ENCODE measurements around the gene TTC28. TPM values are rescaled to one million over a fixed set of nuclear protein-coding genes. Genes with fewer than 3 reads are reported as not detected.

Gene TTC28
- total and polyA plus RNA-seq, 7 donors = 1.2 to 12.1 (median 3.5) TPM

DNA sequence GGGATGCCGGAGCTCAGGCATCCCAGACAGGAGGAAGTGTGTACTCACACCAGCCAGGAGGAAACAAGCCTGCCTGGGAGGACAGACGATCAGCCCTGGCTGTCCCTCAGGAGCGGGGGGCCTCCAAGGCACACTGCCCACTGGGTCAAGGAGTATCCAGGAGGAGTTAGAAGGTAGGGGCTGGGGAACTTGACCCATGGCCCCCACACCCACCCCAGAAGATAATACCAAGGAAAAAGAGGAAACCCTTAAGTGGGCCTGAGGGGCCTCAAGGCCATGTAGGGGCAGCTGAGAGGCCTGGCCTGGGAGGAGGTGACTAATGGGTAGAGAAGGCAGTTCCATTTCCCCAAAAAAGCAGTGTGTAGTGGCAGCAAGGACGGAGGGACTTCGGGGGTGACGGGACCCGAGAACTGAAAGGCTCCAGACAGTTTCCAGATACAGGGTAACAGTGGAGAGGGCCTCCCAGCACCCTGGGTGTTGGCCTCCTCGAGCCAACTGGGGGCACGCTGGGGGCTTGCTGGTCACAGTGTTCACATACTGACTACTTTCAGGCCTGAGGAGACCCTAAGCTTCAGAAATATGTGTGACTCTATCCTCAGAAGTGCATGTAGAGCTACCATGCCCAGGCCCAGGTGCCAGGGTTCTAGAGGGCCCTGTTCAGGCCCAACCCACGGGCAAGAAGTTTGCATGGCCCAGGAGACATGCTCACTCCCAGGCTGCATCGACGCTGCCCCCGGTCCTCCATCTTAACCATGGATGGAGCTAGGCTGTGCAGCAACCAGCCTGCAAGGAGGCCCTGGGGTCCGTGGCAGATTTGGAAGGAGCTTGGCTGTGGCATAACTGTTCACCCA lies 684.9 kb downstream of the TTC28 start:
- Histone ChIP-seq H3K4me1 (no peaks in the 10 kb centered on the region), H3K27me3 (ENCODE audit: insufficient read depth in 3 of 3, low read length in 2 of 3) (no peaks in the 10 kb centered on the region), H3K36me3 (ENCODE audit: insufficient read depth in 1 of 2, low read depth in 1 of 2) (peaks cover 0 to 43% of the 10 kb centered on the region in 2 donors), H3K4me3 (no peak overlapping the region), H3K27ac (no peak overlapping the region), H3K9me3 (no peaks in the 10 kb centered on the region)
- peak in 1 of 2 donors; percentile 50 for DNase-seq
- intact Hi-C loops (cut with DNase I) = no loop called here
- TF ChIP-seq, protein P1, sequence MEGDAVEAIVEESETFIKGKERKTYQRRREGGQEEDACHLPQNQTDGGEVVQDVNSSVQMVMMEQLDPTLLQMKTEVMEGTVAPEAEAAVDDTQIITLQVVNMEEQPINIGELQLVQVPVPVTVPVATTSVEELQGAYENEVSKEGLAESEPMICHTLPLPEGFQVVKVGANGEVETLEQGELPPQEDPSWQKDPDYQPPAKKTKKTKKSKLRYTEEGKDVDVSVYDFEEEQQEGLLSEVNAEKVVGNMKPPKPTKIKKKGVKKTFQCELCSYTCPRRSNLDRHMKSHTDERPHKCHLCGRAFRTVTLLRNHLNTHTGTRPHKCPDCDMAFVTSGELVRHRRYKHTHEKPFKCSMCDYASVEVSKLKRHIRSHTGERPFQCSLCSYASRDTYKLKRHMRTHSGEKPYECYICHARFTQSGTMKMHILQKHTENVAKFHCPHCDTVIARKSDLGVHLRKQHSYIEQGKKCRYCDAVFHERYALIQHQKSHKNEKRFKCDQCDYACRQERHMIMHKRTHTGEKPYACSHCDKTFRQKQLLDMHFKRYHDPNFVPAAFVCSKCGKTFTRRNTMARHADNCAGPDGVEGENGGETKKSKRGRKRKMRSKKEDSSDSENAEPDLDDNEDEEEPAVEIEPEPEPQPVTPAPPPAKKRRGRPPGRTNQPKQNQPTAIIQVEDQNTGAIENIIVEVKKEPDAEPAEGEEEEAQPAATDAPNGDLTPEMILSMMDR (IDR thresholded peaks at IDR 0.05) = no peak
- WGBS, 3 donors = 90 to 93% (median 92%) methylated on average over 14 of the region's 14 CpGs
- no peak for ATAC-seq

DNA sequence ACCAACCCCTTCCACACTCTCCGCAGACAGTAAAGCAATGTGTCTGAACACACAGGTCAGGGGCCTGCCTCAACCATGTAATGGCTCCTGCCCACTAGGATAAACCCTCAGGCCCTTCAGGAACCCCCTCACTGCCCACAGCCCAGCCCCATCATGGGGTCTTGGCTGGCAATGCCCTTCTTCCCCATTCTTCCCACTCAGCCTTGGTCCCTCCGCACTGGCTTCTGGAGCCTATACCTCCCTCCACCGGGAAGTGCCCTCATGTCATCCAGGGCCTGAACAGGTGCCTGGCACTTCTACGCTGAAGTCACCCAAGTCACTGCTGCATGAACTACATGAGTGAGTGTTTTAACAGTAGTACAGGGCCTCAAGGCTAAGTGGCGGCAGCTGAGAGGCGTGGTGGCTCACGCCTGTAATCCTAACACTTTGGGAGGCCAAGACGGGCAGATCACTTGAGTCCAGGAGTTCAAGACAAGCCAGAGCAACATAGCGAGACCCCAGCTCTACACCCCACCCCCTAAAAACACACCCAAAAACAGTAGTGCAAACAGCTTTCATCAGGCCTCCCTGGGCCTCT lies 685.8 kb downstream of the TTC28 start:
- Histone ChIP-seq H3K4me3 (no peak overlapping the region), H3K36me3 (ENCODE audit: insufficient read depth in 1 of 2, low read depth in 1 of 2) (peaks cover 0 to 38% of the 10 kb centered on the region in 2 donors), H3K4me1 (no peaks in the 10 kb centered on the region), H3K9me3 (no peaks in the 10 kb centered on the region), H3K27ac (no peak overlapping the region), H3K27me3 (ENCODE audit: insufficient read depth in 3 of 3, low read length in 2 of 3) (no peaks in the 10 kb centered on the region)
- WGBS, 3 donors = 83 to 88% (median 84%) methylated on average over 9 of the region's 9 CpGs
- ATAC-seq = no peak
- TF ChIP-seq, protein P1 (IDR thresholded peaks at IDR 0.05) = no peak
- intact Hi-C loops (cut with DNase I) = no loop called here
- DNase-seq = no peak

DNA sequence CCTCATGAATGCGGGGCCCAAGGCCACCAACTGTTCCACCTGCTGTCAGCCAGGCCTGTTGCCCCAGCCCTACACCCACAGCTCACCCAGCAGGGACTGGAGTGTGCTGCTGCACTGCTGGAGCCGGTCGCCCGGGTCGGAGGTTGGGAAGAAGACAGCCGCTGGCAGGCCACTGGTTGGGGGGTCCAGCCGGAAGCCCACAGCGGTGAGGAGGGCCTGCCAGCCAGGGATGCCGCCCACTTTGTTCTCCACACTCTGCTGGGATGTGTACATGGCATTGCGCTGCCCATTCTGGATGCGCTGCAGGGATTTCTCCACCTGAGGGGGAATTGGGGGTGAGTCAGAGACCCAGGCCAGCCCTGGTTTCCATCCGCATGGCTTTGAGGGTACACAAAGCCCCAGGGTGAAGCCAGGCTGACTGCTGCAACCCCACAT lies 686.4 kb downstream of the TTC28 start:
- no peak overlapping the region for H3K4me3 ChIP-seq
- no peak for DNase-seq
- intact Hi-C loops (cut with DNase I) = no loop called here
- H3K9me3 ChIP-seq = no peaks in the 10 kb centered on the region
- H3K27ac ChIP-seq = no peak overlapping the region
- ATAC-seq = no peak
- no peaks in the 10 kb centered on the region for H3K27me3 ChIP-seq (ENCODE audit: insufficient read depth in 3 of 3, low read length in 2 of 3)
- no peaks in the 10 kb centered on the region for H3K4me1 ChIP-seq
- WGBS, 3 donors = 97 to 98% (median 98%) methylated on average over 12 of the region's 12 CpGs
- TF ChIP-seq, protein P1 (IDR thresholded peaks at IDR 0.05) = no peak
- peaks cover 0 to 32% of the 10 kb centered on the region in 2 donors for H3K36me3 ChIP-seq (ENCODE audit: insufficient read depth in 1 of 2, low read depth in 1 of 2)

DNA sequence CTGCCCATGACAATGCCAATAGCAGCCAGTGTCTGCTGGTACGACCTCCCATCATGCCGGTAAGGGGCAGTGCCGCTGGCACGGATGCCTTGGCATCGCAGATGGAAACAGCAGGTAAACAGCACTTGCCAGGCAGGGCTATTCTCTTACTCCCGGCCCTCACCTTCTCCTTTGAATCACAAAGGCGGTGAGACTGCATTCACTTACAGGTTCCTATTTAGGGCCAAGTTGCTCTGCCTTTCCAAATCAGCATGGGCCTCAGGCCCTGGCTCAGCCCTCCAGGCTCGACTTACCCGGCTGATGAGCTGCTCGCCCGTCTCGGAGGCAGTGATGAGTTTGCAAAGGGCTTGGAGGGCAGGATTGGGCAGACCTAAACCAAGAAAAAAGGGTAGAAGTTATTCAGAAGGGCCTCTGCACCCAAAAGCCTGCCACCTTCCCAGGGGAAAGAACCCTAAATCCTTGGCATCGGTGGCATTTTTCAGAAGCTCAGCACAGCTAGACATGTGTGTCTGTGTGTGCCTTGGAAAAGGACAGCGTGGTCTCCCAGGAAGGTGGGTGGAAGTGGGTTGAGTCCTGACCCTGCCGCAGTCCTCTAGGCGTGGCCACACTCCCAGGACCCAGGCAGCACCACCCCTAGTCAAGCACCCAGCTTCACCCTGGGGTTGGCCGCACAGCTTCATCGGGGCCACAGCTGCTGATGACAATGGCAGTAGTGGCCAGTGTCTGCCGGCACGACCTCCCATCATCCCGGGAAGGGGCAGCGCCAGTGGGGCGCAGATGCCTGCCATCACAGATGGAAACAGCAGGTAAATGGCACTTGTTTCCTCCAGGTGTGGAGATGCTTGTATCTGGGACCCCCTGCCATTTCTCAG lies 687.1 kb downstream of the TTC28 start:
- no peaks in the 10 kb centered on the region for H3K27me3 ChIP-seq (ENCODE audit: insufficient read depth in 3 of 3, low read length in 2 of 3)
- TF ChIP-seq, protein P1 (IDR thresholded peaks at IDR 0.05) = no peak
- H3K4me1 ChIP-seq = no peaks in the 10 kb centered on the region
- WGBS, 3 donors = 79 to 85% (median 83%) methylated on average over 23 of the region's 23 CpGs
- DNase-seq (no peak), ATAC-seq (no peak)
- peaks cover 0 to 25% of the 10 kb centered on the region in 2 donors for H3K36me3 ChIP-seq (ENCODE audit: insufficient read depth in 1 of 2, low read depth in 1 of 2)
- intact Hi-C loops (cut with DNase I) = no loop called here
- H3K27ac ChIP-seq = no peak overlapping the region
- no peak overlapping the region for H3K4me3 ChIP-seq
- no peaks in the 10 kb centered on the region for H3K9me3 ChIP-seq

All from psoas muscle (tissue), 8 donors.